Fibroblast of peridontal ligament (primary cell): ENCODE results near the gene SPATA2L.

Source experiments
- DNase-seq: peaks from one replicate; pipeline ENCODE4 v3.0.0-alpha.2; 2010; ENCODE audit errors: extremely low read depth

The SPATA2L gene

DNA sequence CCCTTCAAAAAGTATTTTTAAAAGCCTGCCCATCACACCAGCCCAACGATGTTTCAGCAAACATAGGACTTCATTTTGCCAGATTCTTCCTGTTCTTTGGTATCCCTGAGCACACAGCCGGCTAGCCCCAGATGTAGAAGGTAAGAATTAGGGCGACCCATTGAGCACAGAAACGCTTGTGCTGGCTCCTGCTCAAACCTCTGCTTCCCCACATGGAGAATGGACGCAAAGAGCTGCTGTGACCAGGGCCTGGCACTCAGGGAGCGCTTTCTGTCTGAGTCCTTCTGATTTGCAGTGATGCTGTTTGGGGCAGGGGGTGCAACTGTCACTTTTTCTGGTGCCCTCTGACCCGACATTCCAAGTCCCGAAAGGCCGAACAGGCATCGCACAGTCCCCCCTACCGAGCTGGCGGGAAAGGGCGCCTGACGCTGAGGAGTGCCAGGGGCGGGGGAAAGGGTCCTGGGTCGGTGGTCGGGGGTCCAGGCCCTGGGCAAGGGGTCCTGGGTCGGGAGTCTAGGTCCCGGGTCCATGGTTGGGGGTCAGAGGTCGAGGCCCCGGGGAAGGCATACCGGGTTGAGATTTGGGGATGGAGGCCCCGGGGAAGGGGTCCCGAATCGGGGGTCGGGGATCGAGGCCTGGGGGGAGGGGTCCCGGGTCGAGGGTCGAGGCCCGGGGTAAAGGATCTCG, 44.9 kb downstream of the SPATA2L start:
- no peak for DNase-seq

DNA sequence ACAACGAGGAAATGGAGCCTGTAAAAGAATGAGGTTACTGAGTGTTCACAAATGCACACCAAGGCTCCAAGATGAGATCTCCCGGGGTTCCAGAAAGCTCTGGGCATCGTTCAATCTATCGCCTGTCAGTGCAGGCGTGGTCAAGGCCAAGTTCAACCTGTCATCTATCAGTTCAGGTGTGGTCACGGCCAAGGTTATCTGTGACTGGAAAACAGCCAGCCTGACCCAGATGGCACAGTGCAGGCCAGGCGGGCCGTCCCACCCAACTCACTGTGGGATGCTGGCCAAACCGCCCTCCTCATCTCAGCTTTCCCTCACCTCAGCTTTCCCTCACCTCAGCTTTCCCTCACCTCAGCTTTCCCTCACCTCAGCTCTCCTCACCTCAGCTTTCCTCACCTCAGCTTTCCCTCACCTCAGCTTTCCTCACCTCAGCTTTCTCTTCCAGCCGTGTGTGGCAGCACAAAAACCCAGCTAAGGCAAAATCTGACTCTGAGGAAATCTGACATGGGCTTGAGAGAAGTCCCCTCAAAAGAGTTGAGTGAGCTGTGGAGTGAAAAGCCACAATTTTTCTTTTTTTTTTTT, 46.4 kb downstream of the SPATA2L start:
- no peak for DNase-seq

DNA sequence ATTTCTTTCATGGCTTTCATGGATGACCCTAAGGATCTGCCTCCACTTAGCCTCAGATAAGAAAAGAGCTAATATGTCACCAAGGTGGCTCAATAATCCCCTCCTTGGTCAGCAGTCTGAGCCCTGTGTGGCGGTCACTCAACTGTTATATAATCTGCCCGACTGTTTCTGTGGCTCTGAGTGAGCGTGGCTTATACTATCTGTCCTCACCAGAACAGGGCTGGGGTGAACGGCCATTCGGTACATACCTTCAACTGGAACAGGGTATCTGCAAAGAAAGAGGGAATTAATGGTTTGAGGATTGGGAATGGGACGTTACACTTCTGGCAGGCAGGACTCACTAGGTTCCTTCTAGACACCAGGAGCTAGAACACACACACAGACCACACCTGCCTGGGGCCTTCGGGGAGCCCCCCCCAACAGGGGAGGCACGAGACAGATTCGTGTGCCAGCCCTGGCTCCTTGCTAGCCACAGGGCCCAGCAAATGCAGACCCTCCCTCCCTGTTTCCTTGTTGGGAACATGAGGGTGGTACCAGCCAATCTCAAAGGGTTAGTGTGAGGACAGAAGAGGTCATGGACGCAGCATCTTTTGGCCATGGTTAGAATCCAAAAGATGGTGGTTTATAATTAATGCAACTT, 47.7 kb downstream of the SPATA2L start:
- no peak for DNase-seq

DNA sequence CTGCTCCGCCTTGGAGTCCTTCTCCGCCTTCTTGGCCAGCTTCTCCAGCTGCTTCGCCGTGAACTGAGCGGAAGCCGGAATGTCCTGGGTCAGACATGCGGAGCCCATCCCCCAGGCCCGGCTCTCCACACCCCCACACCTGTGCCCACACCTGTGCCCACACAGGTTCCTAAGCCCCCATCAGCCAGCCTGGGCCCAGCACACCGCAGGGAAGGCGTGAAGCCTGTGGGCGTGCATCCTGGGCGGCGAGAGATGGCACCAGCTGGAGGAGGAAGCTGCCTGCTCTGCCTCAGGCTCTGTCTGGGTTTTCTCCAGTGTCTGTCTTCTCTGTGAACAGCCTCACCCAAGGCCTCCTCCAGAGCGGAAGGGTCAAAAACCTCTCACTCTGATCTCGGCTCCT, 49.9 kb downstream of the SPATA2L start:
- DNase-seq = no peak

DNA sequence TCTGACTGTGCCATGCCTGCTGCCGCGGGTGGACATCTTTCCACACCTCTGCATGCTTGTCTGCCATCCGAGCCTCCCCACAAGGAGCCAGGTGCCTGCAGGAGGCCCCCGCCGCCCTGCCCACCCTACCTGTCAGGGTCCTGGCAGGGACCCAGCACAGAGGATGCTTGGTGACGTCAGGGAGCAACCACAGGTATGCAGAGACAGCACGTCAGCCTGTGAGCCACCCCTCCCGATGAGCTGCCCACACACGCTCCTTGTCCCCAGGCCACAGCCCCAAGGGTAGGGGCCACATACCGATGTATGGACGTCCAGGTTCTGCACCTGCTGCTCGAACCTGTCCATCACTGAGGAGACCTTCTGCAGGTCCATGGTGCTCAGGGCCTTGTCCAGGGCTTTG, 54.6 kb downstream of the SPATA2L start:
- no peak for DNase-seq
